Esophagus squamous epithelium (tissue), 5 donors: ENCODE data around the gene ADAMTS14. TPM values are rescaled to one million over a fixed set of nuclear protein-coding genes. Genes with fewer than 3 reads are reported as not detected.

Experiments
- DNase-seq: peaks from one replicate; lab custom pipeline; 2025; lab: John Stamatoyannopoulos, UW
- H3K27ac ChIP-seq, 4 donors: fragments of 200-600 bp; sonication (generic); one replicate each; pipeline ENCODE4 v1.5.1; 2016 to 2019; ENCODE audit warnings: mild to moderate bottlenecking in 1 of 4
- H3K27me3 ChIP-seq, 4 donors: fragments of 200-600 bp; sonication (generic); 1 replicate in 3 of 4; 2 replicates in 1 of 4; pipeline versions ENCODE4 v1.5.1 to v1.6.0; 2017 to 2021; ENCODE audit warnings: antibody characterized with exemption in 1 of 4
- H3K36me3 ChIP-seq, 3 donors: fragments of 200-600 bp; sonication (generic); one replicate each; pipeline ENCODE4 v1.5.1; 2016 to 2019
- H3K4me1 ChIP-seq, 3 donors: fragments of 200-600 bp; sonication (generic); one replicate each; pipeline ENCODE4 v1.5.1; 2017 to 2019
- H3K4me3 ChIP-seq, 4 donors: fragments of 200-600 bp; sonication (generic); 1 replicate in 3 of 4; 2 replicates in 1 of 4; pipeline ENCODE4 v1.5.1; 2016 to 2019; ENCODE audit warnings: mild to moderate bottlenecking in 2 of 4, moderate library complexity in 1 of 4
- H3K9me3 ChIP-seq, 3 donors: fragments of 200-600 bp; sonication (generic); one replicate each; pipeline ENCODE4 v1.5.1; 2016 to 2019
- POLR2A ChIP-seq, 4 donors: fragments of 450-650 bp; IDR thresholded peaks; one replicate each; pipeline ENCODE4 v1.6.1; 2017; ENCODE audit warnings: antibody characterized with exemption in 4 of 4, mild to moderate bottlenecking in 4 of 4, moderate library complexity in 3 of 4
- WGBS, 2 donors: methylation state at CpG; one replicate each; pipeline ENCODE4 v1.1.5; 2018; 5-methylcytosine and 5-hydroxymethylcytosine counted together
- intact Hi-C: fragments of 100-400 bp; cut with DNase I; formaldehyde crosslinking; loops from one replicate; pipeline ENCODE4 v1.15.0; 2022
- total RNA-seq, 4 donors: library from RNA; depleted of rRNA; stranded (reverse); fragments of >200 nt; gene quantifications; one replicate each; pipeline ENCODE4 v1.1.0, GENCODE V29; 2016
- TF ChIP-seq, protein P1 (sequence below), 6 experiments: fragments of 450-650 bp in 4 of 6; fragments of 200-600 bp in 2 of 6; sonication (generic) in 2 of 6; IDR thresholded peaks; one replicate each; pipeline ENCODE4 v1.5.1; 2016 to 2019; ENCODE audit warnings: antibody characterized with exemption in 6 of 6, mild to moderate bottlenecking in 4 of 6, moderate library complexity in 4 of 6
- donor health status: DM: yes; HTN: yes; CAD: no.

Gene ADAMTS14
- total RNA-seq, 4 donors from 2014 or later = 0.23 to 0.75 (median 0.38) TPM; not detected in 1

DNA sequence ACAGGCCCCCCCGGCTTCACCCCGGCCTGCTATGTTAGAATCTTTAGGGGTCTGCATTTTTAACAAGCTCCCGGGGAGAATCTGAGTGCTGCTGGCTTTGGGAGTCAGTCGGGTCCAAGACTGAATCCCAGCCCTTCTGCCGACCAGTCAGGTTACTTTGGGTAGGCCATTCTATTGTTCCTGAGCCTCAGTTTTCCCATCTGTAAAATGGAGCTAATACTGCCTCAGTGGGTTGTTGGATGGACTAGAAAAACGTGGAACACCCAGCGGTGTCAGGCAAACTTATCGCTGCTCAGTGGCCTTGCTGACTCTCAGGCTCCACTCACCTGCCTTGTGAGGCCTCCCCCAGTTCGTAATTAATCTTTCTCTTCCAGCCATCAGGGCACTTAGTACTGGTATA lies 101.2 kb downstream of the ADAMTS14 start:
- WGBS, 2 donors = 89 to 94% methylated on average over 5 of the region's 9 CpGs
- DNase-seq = no peak

DNA sequence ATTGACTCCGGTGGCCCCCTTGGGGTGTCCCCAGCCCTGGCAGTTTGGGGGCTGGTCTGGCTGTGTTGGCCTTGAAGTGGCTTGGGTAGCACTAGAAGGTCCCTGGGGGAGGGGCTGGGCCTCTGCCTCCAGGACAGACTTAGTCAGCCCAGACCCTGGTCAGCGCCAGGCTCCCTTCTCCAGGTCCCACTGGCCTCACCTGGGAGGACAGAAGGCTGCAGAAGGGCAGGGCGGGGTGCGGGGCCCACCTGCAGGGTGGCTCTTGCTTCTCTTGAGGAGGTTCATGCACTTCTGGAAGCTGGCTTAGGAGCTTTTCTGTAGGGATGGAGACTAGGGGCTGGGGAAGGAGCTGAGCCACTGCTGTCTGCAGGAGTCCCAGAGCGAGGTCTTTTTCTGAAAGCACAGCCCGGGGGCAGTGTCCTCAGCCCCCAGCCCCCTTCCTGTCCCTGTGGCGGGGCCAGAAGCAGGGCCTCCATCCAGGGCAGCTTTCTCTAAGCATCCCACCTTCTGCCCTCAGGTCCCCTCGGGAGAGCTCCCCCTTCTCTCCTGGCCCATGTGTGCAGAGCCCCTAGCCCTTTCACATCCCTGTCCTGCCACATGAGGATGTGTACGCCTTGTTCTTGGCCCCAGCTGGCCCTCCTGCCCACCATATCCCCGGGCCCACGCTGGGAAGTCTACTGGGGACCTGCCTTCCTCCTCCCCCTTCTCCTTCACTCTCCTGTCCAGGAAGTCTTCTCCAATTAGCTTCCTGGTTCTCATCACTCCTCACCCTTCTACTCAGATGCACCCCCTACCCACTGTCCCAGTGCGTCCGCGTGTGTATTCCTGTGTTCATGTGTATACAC lies 101.9 kb downstream of the ADAMTS14 start:
- no peak overlapping the region for H3K4me3 ChIP-seq
- 87 to 95% methylated on average over 8 to 12 of the region's 14 CpGs for WGBS, 2 donors
- no peak for DNase-seq
- no peaks in the 10 kb centered on the region for H3K36me3 ChIP-seq
- TF ChIP-seq, protein P1, sequence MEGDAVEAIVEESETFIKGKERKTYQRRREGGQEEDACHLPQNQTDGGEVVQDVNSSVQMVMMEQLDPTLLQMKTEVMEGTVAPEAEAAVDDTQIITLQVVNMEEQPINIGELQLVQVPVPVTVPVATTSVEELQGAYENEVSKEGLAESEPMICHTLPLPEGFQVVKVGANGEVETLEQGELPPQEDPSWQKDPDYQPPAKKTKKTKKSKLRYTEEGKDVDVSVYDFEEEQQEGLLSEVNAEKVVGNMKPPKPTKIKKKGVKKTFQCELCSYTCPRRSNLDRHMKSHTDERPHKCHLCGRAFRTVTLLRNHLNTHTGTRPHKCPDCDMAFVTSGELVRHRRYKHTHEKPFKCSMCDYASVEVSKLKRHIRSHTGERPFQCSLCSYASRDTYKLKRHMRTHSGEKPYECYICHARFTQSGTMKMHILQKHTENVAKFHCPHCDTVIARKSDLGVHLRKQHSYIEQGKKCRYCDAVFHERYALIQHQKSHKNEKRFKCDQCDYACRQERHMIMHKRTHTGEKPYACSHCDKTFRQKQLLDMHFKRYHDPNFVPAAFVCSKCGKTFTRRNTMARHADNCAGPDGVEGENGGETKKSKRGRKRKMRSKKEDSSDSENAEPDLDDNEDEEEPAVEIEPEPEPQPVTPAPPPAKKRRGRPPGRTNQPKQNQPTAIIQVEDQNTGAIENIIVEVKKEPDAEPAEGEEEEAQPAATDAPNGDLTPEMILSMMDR (IDR thresholded peaks at IDR 0.05) = no peak
- no peak for TF ChIP-seq POLR2A (IDR thresholded peaks at IDR 0.05)
- no peaks in the 10 kb centered on the region for H3K9me3 ChIP-seq
- no peaks in the 10 kb centered on the region for H3K27me3 ChIP-seq
- no peak overlapping the region for H3K27ac ChIP-seq
- H3K4me1 ChIP-seq = peaks cover 2 to 28% (median 7%) of the 10 kb centered on the region in 3 donors
- intact Hi-C loops = no loop called here

More for the DNA sequence above, 101.2 kb downstream of the ADAMTS14 start:
- intact Hi-C loops = no loop called here
- H3K27ac ChIP-seq = no peak overlapping the region
- no peaks in the 10 kb centered on the region for H3K27me3 ChIP-seq
- H3K4me1 ChIP-seq = peaks cover under 1 to 29% (median 7%) of the 10 kb centered on the region in 3 donors
- no peak overlapping the region for H3K4me3 ChIP-seq
- TF ChIP-seq POLR2A (IDR thresholded peaks at IDR 0.05) = no peak
- TF ChIP-seq, protein P1 (IDR thresholded peaks at IDR 0.05) = no peak
- H3K9me3 ChIP-seq = no peaks in the 10 kb centered on the region
- H3K36me3 ChIP-seq = no peaks in the 10 kb centered on the region

DNA sequence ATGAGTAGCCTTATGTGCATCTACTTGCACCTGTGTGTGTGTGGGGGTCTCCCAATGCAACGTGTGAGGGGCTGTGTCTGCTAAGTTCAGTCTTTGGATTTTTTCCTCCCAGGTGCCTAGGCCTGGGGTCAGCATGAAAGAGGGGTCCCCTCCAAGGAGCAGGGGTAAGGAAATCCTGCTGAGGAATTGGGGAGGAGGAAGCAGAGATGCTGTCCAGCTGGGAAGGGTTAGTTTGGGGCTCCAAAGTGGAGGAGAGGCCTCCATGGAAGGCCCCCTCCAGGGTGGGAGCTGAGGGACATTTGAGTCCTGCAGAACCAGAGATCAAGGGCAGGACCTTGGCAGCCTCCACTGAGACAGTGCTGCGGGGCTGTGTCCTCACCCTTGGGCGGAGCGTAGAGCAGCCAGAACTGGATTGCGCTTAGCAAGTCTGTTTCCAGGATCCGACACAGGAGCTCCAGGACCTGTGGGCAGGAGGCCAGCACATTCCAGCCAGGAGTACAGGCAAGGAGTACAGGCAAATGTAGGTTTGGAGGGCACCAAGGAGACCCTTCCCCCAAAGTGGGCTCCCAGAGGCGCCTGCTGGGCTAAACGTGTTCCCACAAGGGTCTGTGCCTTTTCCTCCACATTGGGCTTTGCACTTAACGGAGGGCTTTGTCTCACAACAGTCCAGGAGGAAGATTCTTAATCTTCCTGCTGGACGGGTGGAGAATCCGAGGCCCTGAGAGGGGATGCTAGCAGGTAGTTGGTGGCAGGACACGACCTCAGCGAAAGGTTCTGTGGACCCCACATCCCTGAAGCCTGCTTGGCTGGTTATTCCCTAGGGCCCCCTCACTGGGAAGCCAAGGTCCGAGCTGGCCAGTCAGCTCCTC lies 102.7 kb downstream of the ADAMTS14 start:
- intact Hi-C loops = no loop called here
- H3K4me1 ChIP-seq = peaks cover 2 to 29% (median 7%) of the 10 kb centered on the region in 3 donors
- H3K27me3 ChIP-seq = no peaks in the 10 kb centered on the region
- H3K4me3 ChIP-seq = no peak overlapping the region
- no peaks in the 10 kb centered on the region for H3K36me3 ChIP-seq
- TF ChIP-seq, protein P1 (IDR thresholded peaks at IDR 0.05) = no peak
- no peak for TF ChIP-seq POLR2A (IDR thresholded peaks at IDR 0.05)
- no peak overlapping the region for H3K27ac ChIP-seq
- no peaks in the 10 kb centered on the region for H3K9me3 ChIP-seq
- no peak for DNase-seq
- 33 to 80% methylated on average over 2 to 9 of the region's 14 CpGs for WGBS, 2 donors

GRCh38 chr10:70775679-70776454 lies 103.6 kb downstream of the ADAMTS14 start:
- Histone ChIP-seq H3K27me3 (no peaks in the 10 kb centered on the region), H3K27ac (no peak overlapping the region), H3K4me3 (no peak overlapping the region), H3K9me3 (no peaks in the 10 kb centered on the region), H3K36me3 (no peaks in the 10 kb centered on the region), H3K4me1 (peaks cover 2 to 33% (median 7%) of the 10 kb centered on the region in 3 donors)
- TF ChIP-seq, protein P1 (IDR thresholded peaks at IDR 0.05) = no peak
- no peak for TF ChIP-seq POLR2A (IDR thresholded peaks at IDR 0.05)
- 55 to 73% methylated on average over 4 to 5 of the region's 13 CpGs for WGBS, 2 donors
- no peak for DNase-seq
- intact Hi-C loops = no loop called here
